Heart right ventricle (tissue), 16 donors: ENCODE data around the gene ARPP21. TPM values are rescaled to one million over a fixed set of nuclear protein-coding genes. Genes with fewer than 3 reads are reported as not detected.

Experiments used
- ATAC-seq, 8 donors: fragments of 200-7000 bp; cut with Tn5 transposase; one replicate each; pipeline ENCODE4 v1.9.1; 2020; ENCODE audit warnings: mild to moderate bottlenecking in 8 of 8, moderate library complexity in 8 of 8, moderate number of reproducible peaks in 1 of 8
- DNase-seq, 2 donors: peaks; one replicate each; pipeline ENCODE4 v3.0.0-alpha.2; 2020
- H3K27ac ChIP-seq, 10 donors: fragments of 200-600 bp; sonication (generic) in 2 of 10; one replicate each; pipeline versions ENCODE4 v1.5.0 to v1.8.0; 2020 to 2022; ENCODE audit warnings: mild to moderate bottlenecking in 3 of 10
- H3K27me3 ChIP-seq, 7 donors: fragments of 200-600 bp; one replicate each; pipeline ENCODE4 v1.8.0; 2021 to 2022; ENCODE audit warnings: mild to moderate bottlenecking in 2 of 7
- H3K36me3 ChIP-seq, 9 donors: fragments of 200-600 bp; sonication (generic) in 1 of 9; one replicate each; pipeline versions ENCODE4 v1.5.0 to v1.8.0; 2020 to 2022; ENCODE audit warnings: mild to moderate bottlenecking in 2 of 9
- H3K4me1 ChIP-seq, 9 donors: fragments of 200-600 bp; sonication (generic) in 1 of 9; one replicate each; pipeline versions ENCODE4 v1.5.0 to v1.8.0; 2020 to 2022; ENCODE audit warnings: mild to moderate bottlenecking in 4 of 9
- H3K4me3 ChIP-seq, 10 donors: fragments of 200-600 bp; sonication (generic) in 2 of 10; one replicate each; pipeline versions ENCODE4 v1.5.0 to v1.8.0; 2020 to 2022; ENCODE audit warnings: mild to moderate bottlenecking in 7 of 10, moderate library complexity in 2 of 10
- H3K9me3 ChIP-seq, 11 donors: fragments of 200-600 bp in 10 of 11; sonication (generic) in 2 of 11; one replicate each; pipeline versions ENCODE4 v1.5.0 to v1.8.0; 2013 to 2022; ENCODE audit warnings: mild to moderate bottlenecking in 2 of 11, control low read depth in 1 of 11, moderate library complexity in 1 of 11
- WGBS, 2 donors: extraction: QIAGEN DNeasy Blood & Tissue Kit; methylation state at CpG; one replicate each; pipeline ENCODE4 v1.1.7; 2013; ENCODE audit warnings: inconsistent platforms in 1 of 2; 5-methylcytosine and 5-hydroxymethylcytosine counted together
- intact Hi-C, 10 donors: fragments of 100-400 bp; cut with DNase I; formaldehyde crosslinking; loops; one replicate each; pipeline versions ENCODE4 v1.11.1 to v1.14.2; 2022
- polyA plus RNA-seq, 2 donors: library from polyadenylated mRNA; stranded (reverse); fragments of 200-250 nt; gene quantifications; one replicate each; pipeline ENCODE4 v1.2.3, GENCODE V29; 2013
- total RNA-seq, 10 donors: library from RNA; stranded (reverse); fragmentation: NEBNext Ultra II Directional in 3 of 10; extraction: Animal tissue kit (Norgen Biotek cat#: 25700) in 3 of 10; gene quantifications; one replicate each; pipeline versions ENCODE4 v1.2.1 to v1.2.4, GENCODE V29; 2021 to 2023
- TF ChIP-seq, protein P1 (sequence below), 9 donors: fragments of 200-600 bp; sonication (generic) in 2 of 9; IDR thresholded peaks; one replicate each; pipeline versions ENCODE4 v1.5.0 to v1.8.0; 2021 to 2022; ENCODE audit warnings: antibody characterized with exemption in 9 of 9, mild to moderate bottlenecking in 5 of 9, moderate library complexity in 1 of 9
- donor health status: Arrhythmogenic right ventricular cardiomyopathy.
- donor health status: ischemic (EF 13 %, LVEDD 7.1; RV severe dilation, severe dysfunction).
- donor health status: healthy with polysubstance abuse.
- donor health status: DM: no; HTN: yes; CAD: no.
- donor health status: DM: no; HTN: no; CAD: no.
- donor health status: ischemic (EF 25% LVEDD 6.9; RV normal size, moderate dysfunction).
- donor health status: ischemic (EF 25% LVEDD 5.7; RV mildly dilated, moderate dysfunction).
- donor health status: healthy.
- donor health status: DM: yes; HTN: yes; CAD: no.
- donor health status: Ischemic cardiomyopathy.
- donor health status: ischemic (EF 35%, LVEDD 5.7; RV mildly dilated, moderate dysfunction).
- donor health status: nonischemic (EF 11% LVEDD 7.7; RV severe dilation, severe dysfunction).
- donor health status: DM: yes; HTN: yes; CAD: no.
- donor health status: PGD.
- donor health status: ischemic (EF 29% LVEDD 5.4; RV normal size, mild dysfunction).
- donor health status: nonischemic (EF 23%, LVEDD 6.1; RV moderate dilation, normal function).

Gene ARPP21
- total and polyA plus RNA-seq, 12 donors: 0.06 TPM; not detected in 11

DNA sequence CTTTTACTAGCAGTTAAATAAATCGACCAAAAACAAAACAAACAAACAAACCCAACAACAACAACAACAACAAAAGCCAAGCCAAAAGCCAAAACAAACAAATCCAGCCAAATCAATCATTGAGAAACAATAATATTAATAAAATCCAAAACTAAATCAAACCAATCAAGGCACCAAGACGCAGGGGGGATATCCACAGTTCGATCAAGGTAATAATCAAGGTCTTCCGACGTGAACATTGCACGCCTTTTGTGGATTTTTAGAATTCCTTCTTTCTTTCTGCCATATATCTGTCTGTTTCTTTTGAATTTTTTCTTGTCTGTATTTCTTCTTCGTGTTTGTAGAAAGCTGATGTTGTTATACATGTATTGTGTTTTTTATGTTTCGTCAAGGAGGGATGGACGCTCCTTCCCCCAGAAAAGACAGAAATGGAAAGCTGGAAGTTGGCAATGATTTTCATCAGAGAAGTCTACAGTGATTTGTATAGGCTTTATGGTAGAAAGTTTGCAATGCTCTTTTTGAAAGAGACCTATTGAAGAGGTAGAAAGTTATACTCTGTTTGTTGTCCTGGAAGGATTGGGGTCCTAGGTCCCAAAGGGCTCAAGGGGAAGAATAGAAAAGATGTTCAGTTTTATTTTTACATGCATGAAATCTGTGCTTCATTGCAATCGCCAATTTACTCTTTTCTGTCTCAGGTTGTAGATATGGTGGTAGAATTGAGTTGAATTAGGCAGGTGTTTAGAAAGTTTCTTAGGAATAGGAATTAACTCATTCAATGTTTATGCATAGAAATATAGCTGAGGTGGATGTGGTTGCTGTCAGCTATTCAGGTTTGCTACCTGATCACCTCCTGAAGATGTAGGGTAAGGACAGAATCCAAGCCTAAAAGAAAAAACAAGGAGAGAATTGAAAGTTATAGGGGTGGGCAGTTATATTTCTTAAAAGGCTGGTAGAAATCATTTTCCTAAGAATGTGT is 1.2 kb downstream of the ARPP21 start:
- H3K27ac ChIP-seq: no peak overlapping the region
- H3K27me3 ChIP-seq: peaks cover 12 to 68% (median 39%) of the 10 kb centered on the region in 7 donors
- H3K36me3 ChIP-seq: no peaks in the 10 kb centered on the region
- peak overlapping the region in 5 of 10 donors; percentile 20 to 47 (median 36) for H3K4me3 ChIP-seq
- intact Hi-C loops: no loop called here
- no peaks in the 10 kb centered on the region for H3K9me3 ChIP-seq
- peaks cover 0 to 13% (median 10%) of the 10 kb centered on the region in 9 donors for H3K4me1 ChIP-seq
- TF ChIP-seq, protein P1, sequence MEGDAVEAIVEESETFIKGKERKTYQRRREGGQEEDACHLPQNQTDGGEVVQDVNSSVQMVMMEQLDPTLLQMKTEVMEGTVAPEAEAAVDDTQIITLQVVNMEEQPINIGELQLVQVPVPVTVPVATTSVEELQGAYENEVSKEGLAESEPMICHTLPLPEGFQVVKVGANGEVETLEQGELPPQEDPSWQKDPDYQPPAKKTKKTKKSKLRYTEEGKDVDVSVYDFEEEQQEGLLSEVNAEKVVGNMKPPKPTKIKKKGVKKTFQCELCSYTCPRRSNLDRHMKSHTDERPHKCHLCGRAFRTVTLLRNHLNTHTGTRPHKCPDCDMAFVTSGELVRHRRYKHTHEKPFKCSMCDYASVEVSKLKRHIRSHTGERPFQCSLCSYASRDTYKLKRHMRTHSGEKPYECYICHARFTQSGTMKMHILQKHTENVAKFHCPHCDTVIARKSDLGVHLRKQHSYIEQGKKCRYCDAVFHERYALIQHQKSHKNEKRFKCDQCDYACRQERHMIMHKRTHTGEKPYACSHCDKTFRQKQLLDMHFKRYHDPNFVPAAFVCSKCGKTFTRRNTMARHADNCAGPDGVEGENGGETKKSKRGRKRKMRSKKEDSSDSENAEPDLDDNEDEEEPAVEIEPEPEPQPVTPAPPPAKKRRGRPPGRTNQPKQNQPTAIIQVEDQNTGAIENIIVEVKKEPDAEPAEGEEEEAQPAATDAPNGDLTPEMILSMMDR (IDR thresholded peaks at IDR 0.05): no peak
- ATAC-seq: no peak
- WGBS, 2 donors: 63 to 65% methylated on average over 10 of the region's 10 CpGs
- DNase-seq: no peak

DNA sequence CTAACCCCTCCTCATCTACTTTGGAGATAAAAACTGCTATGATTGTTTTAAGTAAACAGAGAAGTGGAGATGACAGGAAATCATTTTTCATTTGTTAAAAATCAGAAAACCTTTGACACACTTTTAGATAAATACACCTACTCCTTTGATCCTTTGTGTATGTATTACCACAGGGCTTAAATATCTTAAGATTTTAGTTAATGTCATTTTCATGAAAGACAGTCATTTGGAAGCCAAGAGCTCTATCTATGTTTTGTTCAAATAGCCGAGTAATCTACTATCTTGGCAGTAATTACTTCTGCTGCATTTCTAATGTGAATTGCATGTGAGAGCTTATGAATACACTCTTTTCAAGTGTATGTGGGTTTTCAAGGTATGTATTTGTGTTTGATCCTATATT is 2.0 kb downstream of the ARPP21 start:
- Histone ChIP-seq H3K36me3 (no peaks in the 10 kb centered on the region), H3K4me3 (no peak overlapping the region), H3K4me1 (peaks cover 0 to 13% (median 10%) of the 10 kb centered on the region in 9 donors), H3K27ac (no peak overlapping the region), H3K27me3 (peaks cover 12 to 68% (median 39%) of the 10 kb centered on the region in 7 donors), H3K9me3 (no peaks in the 10 kb centered on the region)
- no peak for ATAC-seq
- no peak for DNase-seq
- 57 to 62% methylated on average over 1 of the region's 1 CpG for WGBS, 2 donors
- TF ChIP-seq, protein P1 (IDR thresholded peaks at IDR 0.05): no peak
- intact Hi-C loops: no loop called here

DNA sequence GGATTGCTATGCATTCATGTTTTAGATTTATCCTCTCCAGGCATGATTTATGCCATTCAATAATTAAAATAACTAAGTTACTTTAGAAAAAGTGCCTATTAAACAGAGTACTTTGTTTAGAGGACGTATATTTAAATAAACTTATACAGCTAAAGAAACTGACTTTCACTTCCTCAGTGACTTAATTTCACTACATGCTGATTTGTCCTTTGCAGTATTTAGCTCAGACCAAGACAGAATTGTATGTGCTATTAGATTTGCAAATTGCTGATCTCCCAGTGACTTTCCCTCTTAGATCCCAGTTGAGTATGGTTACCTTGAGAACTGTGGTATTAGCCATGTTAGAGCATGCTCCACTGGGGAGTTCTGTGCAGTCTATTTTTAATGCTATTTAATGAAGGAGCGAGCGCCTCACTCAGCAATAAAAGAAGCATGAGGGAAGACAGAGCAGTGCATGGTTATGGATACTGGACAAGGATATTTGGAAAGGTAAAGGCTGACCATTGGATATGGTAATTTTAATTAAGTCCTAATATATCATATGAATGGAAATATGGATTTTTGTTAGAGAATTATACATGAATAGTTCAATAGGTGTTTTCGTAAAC is 2.7 kb downstream of the ARPP21 start:
- 91 to 95% methylated on average over 4 of the region's 4 CpGs for WGBS, 2 donors

DNA sequence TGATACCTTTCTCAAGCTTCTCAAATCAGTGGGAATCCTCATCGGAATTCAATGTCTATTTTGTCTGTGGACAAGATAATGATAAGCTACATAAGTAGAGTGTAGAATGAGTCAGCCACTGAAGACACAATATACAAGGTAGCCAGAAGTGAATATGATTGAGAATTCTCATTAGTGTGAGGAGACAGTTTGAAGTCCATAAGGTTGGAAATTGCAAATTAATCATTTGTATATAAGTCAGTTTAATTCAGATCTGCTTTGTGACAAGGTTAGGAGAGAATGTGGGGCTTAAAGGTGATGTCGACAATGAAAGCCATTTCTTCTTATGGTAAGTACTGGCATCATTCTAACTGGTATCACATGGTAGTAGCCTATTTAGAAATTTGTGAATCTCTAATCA is 4.2 kb downstream of the ARPP21 start:
- DNase-seq (no peak), ATAC-seq (no peak)
- TF ChIP-seq, protein P1 (IDR thresholded peaks at IDR 0.05): no peak
- H3K36me3 ChIP-seq: no peaks in the 10 kb centered on the region
- 72 to 77% methylated on average over 2 of the region's 2 CpGs for WGBS, 2 donors
- H3K27ac ChIP-seq: no peak overlapping the region
- no peaks in the 10 kb centered on the region for H3K9me3 ChIP-seq
- peaks cover 0 to 13% (median 10%) of the 10 kb centered on the region in 9 donors for H3K4me1 ChIP-seq
- intact Hi-C loops: no loop called here
- H3K27me3 ChIP-seq: peaks cover 12 to 58% (median 34%) of the 10 kb centered on the region in 7 donors
- H3K4me3 ChIP-seq: no peak overlapping the region

More for the DNA sequence above, 2.7 kb downstream of the ARPP21 start:
- no peak overlapping the region for H3K4me3 ChIP-seq
- DNase-seq (no peak), ATAC-seq (no peak)
- peaks cover 0 to 13% (median 10%) of the 10 kb centered on the region in 9 donors for H3K4me1 ChIP-seq
- peaks cover 12 to 68% (median 39%) of the 10 kb centered on the region in 7 donors for H3K27me3 ChIP-seq
- no peak overlapping the region for H3K27ac ChIP-seq
- no peaks in the 10 kb centered on the region for H3K9me3 ChIP-seq
- intact Hi-C loops: no loop called here
- TF ChIP-seq, protein P1 (IDR thresholded peaks at IDR 0.05): no peak
- H3K36me3 ChIP-seq: no peaks in the 10 kb centered on the region
